ENCODE results near the gene FCRLA. TPM values are rescaled to one million over a fixed set of nuclear protein-coding genes. Genes with fewer than 3 reads are reported as not detected.
A peak's percentile ranks its signal among the peaks of the same experiment; 100 is the strongest.

FCRLA gene
- total RNA-seq, 1 donor from 2014 or later = not detected

GRCh38 chr1:161731241-161731640, 24.2 kb downstream of the FCRLA start:
- no peak for DNase-seq (ENCODE audit: low spot score)

GRCh38 chr1:161731981-161732718, 25.1 kb downstream of the FCRLA start:
- DNase-seq (ENCODE audit: low spot score) = no peak

DNA sequence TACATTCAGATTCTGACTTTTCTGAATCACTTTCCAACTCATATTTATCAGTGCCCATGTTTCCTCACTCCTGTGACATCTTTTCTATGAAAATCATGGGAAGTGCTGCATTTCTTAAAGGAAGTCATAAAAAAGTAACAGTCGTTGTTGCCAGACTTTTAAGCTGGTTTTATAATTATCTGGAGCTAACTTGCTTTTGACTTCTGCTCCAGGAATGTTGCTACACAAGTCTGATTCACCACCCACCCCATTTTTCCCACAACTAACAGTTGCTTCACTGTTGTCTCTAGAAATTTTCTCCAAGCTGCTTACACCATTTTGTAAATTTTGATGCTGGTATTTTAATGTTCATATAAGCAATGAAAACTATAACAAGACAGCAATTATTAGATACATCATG, 26.5 kb downstream of the FCRLA start:
- DNase-seq (ENCODE audit: low spot score) = no peak

DNA sequence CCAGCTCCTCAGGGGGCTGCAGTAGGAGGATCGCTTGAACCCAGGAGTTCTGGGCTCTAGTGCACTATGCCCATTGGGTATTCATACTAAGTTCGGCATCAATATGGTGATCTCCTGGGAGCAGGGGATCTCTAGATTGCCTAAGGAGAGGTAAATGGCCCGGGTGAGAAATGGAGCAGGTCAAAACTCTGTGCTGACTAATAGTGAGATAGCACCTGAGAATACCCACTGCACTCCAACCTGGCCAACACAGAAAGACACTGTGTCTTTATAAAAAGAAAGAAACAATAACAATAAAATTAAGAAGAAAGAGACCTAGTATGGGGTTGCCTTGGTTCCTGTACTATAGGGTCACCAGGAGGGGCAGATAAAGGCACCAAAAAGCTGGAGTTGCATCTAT, 28.8 kb downstream of the FCRLA start:
- DNase-seq (ENCODE audit: low spot score) = no peak

DNA sequence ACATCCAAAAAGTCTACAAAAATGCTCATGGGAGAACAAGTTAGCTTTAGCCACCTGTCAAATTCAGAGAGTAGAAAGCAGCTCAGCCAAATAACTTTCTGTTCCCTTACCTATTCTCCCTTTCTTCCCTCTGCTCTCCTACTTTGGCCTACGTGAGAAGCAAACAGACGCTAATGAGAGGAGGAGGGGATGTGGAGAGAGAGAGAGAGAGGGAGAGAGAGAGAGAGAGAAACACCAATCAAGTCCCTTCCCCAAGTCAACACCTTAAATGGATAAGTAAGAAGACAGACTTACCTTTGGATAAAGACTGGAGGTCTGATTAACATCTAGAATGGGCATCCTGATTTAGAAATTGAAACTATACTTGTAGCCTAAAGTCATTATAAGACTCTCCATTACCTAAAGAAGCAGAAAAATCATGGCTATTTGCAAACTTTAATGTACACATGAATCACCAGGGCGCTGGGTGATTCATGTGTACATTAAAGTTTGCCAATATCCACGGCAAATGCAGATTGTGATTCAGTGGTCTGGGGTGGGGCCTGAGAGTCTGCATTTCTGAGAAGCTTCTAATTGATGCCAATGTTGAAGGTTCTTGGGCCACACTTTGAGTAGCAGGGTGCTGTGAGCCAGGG, 29.4 kb downstream of the FCRLA start:
- no peak for DNase-seq (ENCODE audit: low spot score)

DNA sequence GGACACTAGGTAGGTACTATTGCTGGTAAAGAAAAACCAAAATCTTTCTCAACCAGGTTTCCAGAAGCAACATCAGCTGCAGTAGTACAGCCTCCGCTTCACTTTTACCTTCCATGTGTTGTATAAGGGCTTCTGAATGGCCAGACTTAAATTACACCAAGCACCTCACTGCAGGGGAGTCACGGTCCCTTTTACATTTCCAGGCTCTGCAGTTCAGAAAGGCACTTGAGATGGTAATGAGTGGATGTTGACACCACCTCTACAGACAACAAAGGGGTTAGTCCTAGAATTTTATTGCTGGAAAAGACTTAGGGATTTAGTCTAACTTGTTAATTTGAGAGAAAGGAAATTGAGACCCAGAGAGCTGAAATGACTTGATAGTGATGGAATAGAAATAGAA, 30.6 kb downstream of the FCRLA start:
- DNase-seq (ENCODE audit: low spot score) = no peak

GRCh38 chr1:161738627-161739287, 31.7 kb downstream of the FCRLA start:
- no peak for DNase-seq (ENCODE audit: low spot score)

DNA sequence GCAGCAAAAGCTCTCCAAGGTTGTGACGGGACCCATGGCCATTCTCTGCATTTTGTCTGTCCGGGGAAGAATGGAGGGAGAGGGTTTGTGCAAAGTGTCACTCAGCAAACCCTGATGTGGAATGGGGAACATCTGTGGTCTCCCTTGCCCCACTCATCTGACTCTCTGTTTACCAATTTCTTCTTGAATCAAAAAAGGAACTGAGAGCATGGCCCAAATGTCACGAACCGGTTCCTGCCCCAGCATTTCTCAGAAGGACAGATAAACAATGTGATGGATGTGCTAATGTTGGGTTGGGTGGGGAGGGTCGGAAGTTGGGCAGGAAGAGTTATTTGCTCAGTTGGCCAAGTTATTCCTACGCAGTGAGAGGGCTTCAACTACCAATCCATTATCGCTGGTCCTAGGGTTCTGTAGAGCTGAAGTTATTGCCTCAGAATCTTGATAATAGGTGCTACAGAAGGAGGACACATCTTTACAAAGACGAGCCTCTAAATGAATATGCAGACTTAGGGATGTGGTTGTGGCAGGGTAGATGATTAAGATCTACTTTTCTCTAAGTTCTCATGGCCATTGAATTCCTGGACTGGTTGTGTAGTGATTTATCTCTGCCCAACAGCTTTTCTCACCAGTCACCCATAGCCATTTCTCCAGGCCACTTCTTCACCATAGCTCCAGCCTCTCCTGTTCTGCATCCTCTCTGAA, 33.0 kb downstream of the FCRLA start:
- DNase-seq (ENCODE audit: low spot score) = no peak

GRCh38 chr1:161740921-161741320, 33.9 kb downstream of the FCRLA start:
- DNase-seq (ENCODE audit: low spot score) = no peak

- no peak for DNase-seq (ENCODE audit: low spot score)
Observed at GRCh38 chr1:161743231-161743630, 36.2 kb downstream of the FCRLA start.

GRCh38 chr1:161747801-161748200, 40.8 kb downstream of the FCRLA start:
- DNase-seq (ENCODE audit: low spot score) = no peak

GRCh38 chr1:161749509-161750407, 42.7 kb downstream of the FCRLA start, which contains the start of gene DUSP12:
Gene DUSP12 (plus strand): TSS chr1:161749786. CDS start chr1:161749802, 16 bp downstream.
- DNase-seq (ENCODE audit: low spot score) = peak; percentile 97

GRCh38 chr1:161763522-161764098, 56.6 kb downstream of the FCRLA start:
- no peak for DNase-seq (ENCODE audit: low spot score)

Other genes starting within 250 kb of the FCRLA start
- 161 TPM for gene FCGR2A, start 201.8 kb upstream of the FCRLA start, total RNA-seq
- gene HSPA6, start 182.7 kb upstream of the FCRLA start, total RNA-seq = 6.8 TPM
- 117 TPM for gene FCGR3A, start 157.4 kb upstream of the FCRLA start, total RNA-seq
- 10.9 TPM for gene FCGR3B, start 76.1 kb upstream of the FCRLA start, total RNA-seq
- 43.4 TPM for gene FCGR2B, start 44.1 kb upstream of the FCRLA start, total RNA-seq
- gene FCRLB, start 14.3 kb downstream of the FCRLA start, total RNA-seq = 0.48 TPM
- 16.2 TPM for gene DUSP12, start 42.6 kb downstream of the FCRLA start, total RNA-seq
- 26.5 TPM for gene ATF6, start 59.1 kb downstream of the FCRLA start, total RNA-seq